Gastrocnemius medialis (tissue), 4 donors: ENCODE results near the gene LRMDA. TPM values are rescaled to one million over a fixed set of nuclear protein-coding genes. Genes with fewer than 3 reads are reported as not detected.

Experiments used
- ATAC-seq, 2 donors: fragments of 150-250 bp; one replicate each; pipeline ENCODE4 v1.9.1; 2016
- DNase-seq, 2 donors: peaks; one replicate each; pipeline ENCODE4 v3.0.0-alpha.2; 2019
- H3K27ac ChIP-seq, 4 donors: fragments of 200-600 bp; sonication (generic); 1 replicate in 1 of 4; 2 replicates in 3 of 4; pipeline ENCODE4 v1.5.1; 2016 to 2018; ENCODE audit warnings: mild to moderate bottlenecking in 2 of 4, moderate library complexity in 1 of 4
- H3K27me3 ChIP-seq, 3 donors: fragments of 200-600 bp; sonication (generic) in 2 of 3; 1 replicate in 1 of 3; 2 replicates in 2 of 3; pipeline versions ENCODE4 v1.5.1 to v1.6.0; 2016 to 2019; ENCODE audit warnings: mild to moderate bottlenecking in 1 of 3, moderate library complexity in 1 of 3
- H3K36me3 ChIP-seq, 2 donors: fragments of 200-600 bp; sonication (generic) in 1 of 2; one replicate each; pipeline ENCODE4 v1.5.1; 2017 to 2018
- H3K4me1 ChIP-seq, 2 donors: fragments of 200-600 bp; sonication (generic) in 1 of 2; one replicate each; pipeline ENCODE4 v1.5.1; 2016 to 2017; ENCODE audit warnings: mild to moderate bottlenecking in 2 of 2
- H3K4me3 ChIP-seq, 4 donors: fragments of 200-600 bp; sonication (generic) in 3 of 4; 1 replicate in 1 of 4; 2 replicates in 3 of 4; pipeline ENCODE4 v1.5.1; 2016 to 2019; ENCODE audit warnings: mild to moderate bottlenecking in 2 of 4
- H3K9me3 ChIP-seq, 3 donors: fragments of 200-600 bp; sonication (generic) in 2 of 3; 1 replicate in 1 of 3; 2 replicates in 2 of 3; pipeline ENCODE4 v1.5.1; 2016 to 2019
- POLR2A ChIP-seq, 2 donors: fragments of 450-650 bp; IDR thresholded peaks; one replicate each; pipeline ENCODE4 v1.6.1; 2017; ENCODE audit warnings: antibody characterized with exemption in 2 of 2, mild to moderate bottlenecking in 2 of 2, moderate library complexity in 2 of 2
- in situ Hi-C, 4 donors: fragments of 200-750 bp; cut with MboI; loops; one replicate each; pipeline versions ENCODE4 v1.15.0 to v1.8.0; 2017; ENCODE audit warnings: low sequenced_read_pairs in 4 of 4
- intact Hi-C: fragments of 100-400 bp; cut with DNase I; formaldehyde crosslinking; loops from one replicate; pipeline ENCODE4 v1.15.1; 2023; ENCODE audit warnings: low total_unique reads
- total RNA-seq, 4 donors: library from RNA; depleted of rRNA; stranded (reverse); fragments of >200 nt; gene quantifications; one replicate each; pipeline versions ENCODE4 v1.1.0 to v1.2.3, GENCODE V29; 2016
- TF ChIP-seq, protein P1 (sequence below), 5 experiments: fragments of 450-650 bp in 3 of 5; fragments of 200-600 bp in 2 of 5; sonication (generic) in 2 of 5; IDR thresholded peaks in 4 of 5; conservative IDR thresholded peaks in 1 of 5; 1 replicate in 4 of 5; 2 replicates in 1 of 5; pipeline ENCODE4 v1.5.1; 2016 to 2019; ENCODE audit warnings: antibody characterized with exemption in 5 of 5, mild to moderate bottlenecking in 3 of 5, moderate library complexity in 3 of 5

Gene LRMDA
- total RNA-seq, 4 donors from 2014 or later, result 0.80 to 4.5 (median 1.4) TPM

DNA sequence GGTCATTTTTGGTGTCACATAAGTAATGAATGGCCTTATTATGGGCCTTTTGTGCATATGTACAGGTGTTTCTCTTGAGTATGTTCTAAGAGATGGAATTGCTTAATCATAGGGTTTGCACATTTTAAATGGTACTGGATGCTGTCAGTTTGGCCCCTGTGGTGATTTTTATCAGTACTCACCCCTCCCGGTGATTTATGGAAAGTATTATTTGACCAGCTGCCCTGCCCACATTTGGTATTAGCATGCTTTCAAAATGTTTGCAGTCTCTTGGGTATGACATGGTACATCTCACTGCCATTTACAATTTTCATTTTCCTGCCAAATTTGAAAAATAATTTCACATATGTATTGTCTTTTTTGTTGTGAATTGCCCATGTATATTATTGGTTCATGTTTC, 427.7 kb downstream of the LRMDA start:
- Histone ChIP-seq H3K27me3 (no peaks in the 10 kb centered on the region), H3K4me1 (no peaks in the 10 kb centered on the region), H3K27ac (no peak overlapping the region), H3K36me3 (no peaks in the 10 kb centered on the region), H3K9me3 (no peaks in the 10 kb centered on the region), H3K4me3 (no peak overlapping the region)
- ATAC-seq, result no peak
- DNase-seq, result no peak
- intact Hi-C loops, result no loop called here
- TF ChIP-seq, protein P1, sequence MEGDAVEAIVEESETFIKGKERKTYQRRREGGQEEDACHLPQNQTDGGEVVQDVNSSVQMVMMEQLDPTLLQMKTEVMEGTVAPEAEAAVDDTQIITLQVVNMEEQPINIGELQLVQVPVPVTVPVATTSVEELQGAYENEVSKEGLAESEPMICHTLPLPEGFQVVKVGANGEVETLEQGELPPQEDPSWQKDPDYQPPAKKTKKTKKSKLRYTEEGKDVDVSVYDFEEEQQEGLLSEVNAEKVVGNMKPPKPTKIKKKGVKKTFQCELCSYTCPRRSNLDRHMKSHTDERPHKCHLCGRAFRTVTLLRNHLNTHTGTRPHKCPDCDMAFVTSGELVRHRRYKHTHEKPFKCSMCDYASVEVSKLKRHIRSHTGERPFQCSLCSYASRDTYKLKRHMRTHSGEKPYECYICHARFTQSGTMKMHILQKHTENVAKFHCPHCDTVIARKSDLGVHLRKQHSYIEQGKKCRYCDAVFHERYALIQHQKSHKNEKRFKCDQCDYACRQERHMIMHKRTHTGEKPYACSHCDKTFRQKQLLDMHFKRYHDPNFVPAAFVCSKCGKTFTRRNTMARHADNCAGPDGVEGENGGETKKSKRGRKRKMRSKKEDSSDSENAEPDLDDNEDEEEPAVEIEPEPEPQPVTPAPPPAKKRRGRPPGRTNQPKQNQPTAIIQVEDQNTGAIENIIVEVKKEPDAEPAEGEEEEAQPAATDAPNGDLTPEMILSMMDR (IDR thresholded peaks at IDR 0.05 in 4 of 5, conservative IDR thresholded peaks at IDR 0.05 in 1 of 5), result no peak
- no peak for TF ChIP-seq POLR2A (IDR thresholded peaks at IDR 0.05)
- in situ Hi-C loops, result no loop called here

DNA sequence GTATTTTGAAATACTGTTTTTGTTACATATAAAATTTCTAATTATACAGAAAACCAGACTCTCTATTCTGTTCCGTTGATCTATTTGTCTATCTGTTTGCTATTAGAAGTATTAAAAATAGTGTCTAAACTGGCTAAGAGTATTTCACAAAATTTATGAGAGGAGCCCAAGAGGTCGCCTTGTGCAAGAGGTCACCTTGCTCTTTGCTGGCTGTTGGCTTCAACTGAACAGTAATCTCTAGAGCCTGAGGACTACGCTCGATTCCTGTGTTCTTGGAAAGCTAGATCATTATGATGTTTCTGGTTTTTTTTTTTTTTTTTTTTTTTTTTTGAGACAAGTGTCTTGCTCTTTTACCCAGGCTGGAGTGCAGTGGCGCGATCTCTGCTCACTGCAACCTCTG, 428.6 kb downstream of the LRMDA start:
- Histone ChIP-seq H3K27me3 (no peaks in the 10 kb centered on the region), H3K9me3 (no peaks in the 10 kb centered on the region), H3K36me3 (no peaks in the 10 kb centered on the region), H3K4me1 (no peaks in the 10 kb centered on the region), H3K4me3 (no peak overlapping the region), H3K27ac (no peak overlapping the region)
- intact Hi-C loops (no loop called here), in situ Hi-C loops (no loop called here)
- ATAC-seq (no peak), DNase-seq (peak in 1 of 2 donors; percentile 19)
- TF ChIP-seq POLR2A (IDR thresholded peaks at IDR 0.05), result no peak
- TF ChIP-seq, protein P1 (IDR thresholded peaks at IDR 0.05 in 4 of 5, conservative IDR thresholded peaks at IDR 0.05 in 1 of 5), result no peak

DNA sequence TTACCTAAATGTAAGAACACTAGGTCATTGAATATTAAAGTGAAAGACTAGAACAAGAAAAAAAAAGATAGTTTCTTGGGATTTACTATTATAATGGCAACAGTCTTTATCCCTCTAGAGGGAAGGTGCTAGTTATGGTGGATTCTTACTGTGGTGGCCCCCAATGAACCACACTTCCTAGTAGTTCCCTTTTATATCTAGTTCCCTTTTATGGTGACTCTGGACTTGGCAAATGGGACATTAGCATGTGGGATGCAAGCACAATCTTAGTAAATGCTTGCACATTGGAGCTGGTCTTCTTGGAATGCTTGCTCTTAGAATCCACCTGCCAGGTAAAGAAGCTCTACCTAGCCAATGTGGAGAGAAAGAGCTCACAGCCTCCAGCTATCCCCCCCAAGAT, 430.2 kb downstream of the LRMDA start:
- intact Hi-C loops (no loop called here), in situ Hi-C loops (no loop called here)
- Histone ChIP-seq H3K36me3 (no peaks in the 10 kb centered on the region), H3K9me3 (no peaks in the 10 kb centered on the region), H3K4me3 (no peak overlapping the region), H3K4me1 (no peaks in the 10 kb centered on the region), H3K27me3 (no peaks in the 10 kb centered on the region), H3K27ac (no peak overlapping the region)
- TF ChIP-seq, protein P1 (IDR thresholded peaks at IDR 0.05 in 4 of 5, conservative IDR thresholded peaks at IDR 0.05 in 1 of 5), result no peak
- no peak for TF ChIP-seq POLR2A (IDR thresholded peaks at IDR 0.05)
- ATAC-seq, result no peak
- no peak for DNase-seq

DNA sequence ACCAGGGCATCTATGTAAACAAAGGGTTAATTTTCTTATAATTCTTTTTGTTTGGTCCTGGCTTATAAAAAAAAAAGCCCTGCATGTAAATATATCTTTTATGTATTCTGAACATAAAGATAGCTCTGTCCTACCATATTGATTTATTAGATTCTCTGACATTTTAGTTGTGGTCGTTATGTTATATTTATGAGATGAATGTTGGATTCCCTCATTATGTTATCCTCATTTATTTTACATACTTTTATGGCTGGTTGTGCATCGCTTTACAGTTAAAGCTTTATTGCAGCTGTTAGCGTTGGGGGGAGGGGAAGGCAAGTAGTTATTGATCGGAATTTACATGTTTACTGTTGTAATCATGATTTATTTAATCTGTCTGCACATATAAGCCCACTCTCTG, 431.5 kb downstream of the LRMDA start:
- in situ Hi-C loops, result no loop called here
- Histone ChIP-seq H3K4me3 (no peak overlapping the region), H3K27me3 (no peaks in the 10 kb centered on the region), H3K4me1 (no peaks in the 10 kb centered on the region), H3K27ac (no peak overlapping the region), H3K36me3 (no peaks in the 10 kb centered on the region), H3K9me3 (no peaks in the 10 kb centered on the region)
- no peak for ATAC-seq
- intact Hi-C loops, result no loop called here
- no peak for DNase-seq
- TF ChIP-seq POLR2A (IDR thresholded peaks at IDR 0.05), result no peak
- TF ChIP-seq, protein P1 (IDR thresholded peaks at IDR 0.05 in 4 of 5, conservative IDR thresholded peaks at IDR 0.05 in 1 of 5), result no peak

DNA sequence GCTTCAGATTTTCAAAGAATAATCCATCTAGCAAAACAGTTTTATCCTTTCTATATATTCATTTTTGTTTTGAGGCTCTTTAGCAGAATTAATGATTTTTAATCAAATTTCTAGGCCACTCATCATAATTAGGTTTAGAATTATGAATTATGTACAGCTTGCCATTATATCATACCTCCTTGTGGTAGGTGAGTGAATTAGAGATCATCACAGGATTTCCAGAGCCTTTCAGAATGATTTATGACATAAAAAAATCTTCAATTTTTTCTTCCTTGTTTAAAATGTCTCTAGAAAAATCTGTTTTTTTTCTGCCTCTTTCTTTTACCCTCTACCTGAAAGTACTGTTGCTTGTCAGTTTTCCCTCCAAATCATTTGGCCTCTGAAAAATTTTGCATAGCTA, 433.3 kb downstream of the LRMDA start:
- Histone ChIP-seq H3K4me1 (no peaks in the 10 kb centered on the region), H3K9me3 (no peaks in the 10 kb centered on the region), H3K36me3 (no peaks in the 10 kb centered on the region), H3K4me3 (no peak overlapping the region), H3K27ac (no peak overlapping the region), H3K27me3 (no peaks in the 10 kb centered on the region)
- ATAC-seq (no peak), DNase-seq (no peak)
- in situ Hi-C loops, result no loop called here
- no peak for TF ChIP-seq POLR2A (IDR thresholded peaks at IDR 0.05)
- TF ChIP-seq, protein P1 (IDR thresholded peaks at IDR 0.05 in 4 of 5, conservative IDR thresholded peaks at IDR 0.05 in 1 of 5), result no peak
- intact Hi-C loops, result no loop called here
